Calu3 (cell line): ENCODE results near the gene NEMP2. TPM values are rescaled to one million over a fixed set of nuclear protein-coding genes. Genes with fewer than 3 reads are reported as not detected.

Source experiments
- BruUV-seq: library from RNA; stranded (reverse); fragments of 400-500 nt; replicated peaks from 2 replicates; lab custom pipeline; 2021; lab: Mats Ljungman, UMichigan
- CTCF ChIA-PET: fragments of 300-600 bp; sonication (Branson Sonifier 250); formaldehyde crosslinking; loops from one replicate; lab custom pipeline; 2022; ENCODE audit warnings: antibody characterized with exemption; lab: Charles Lee
- DNase-seq: peaks from one replicate; pipeline ENCODE4 v3.0.0; 2022
- H3K27ac Mint-ChIP-seq: one replicate; pipeline ENCODE4 v1.8.0; 2022; ENCODE audit warnings: mixed read lengths; ENCODE audit not compliant: unreplicated experiment
- H3K27me3 Mint-ChIP-seq: one replicate; pipeline ENCODE4 v1.8.0; 2022; ENCODE audit warnings: mixed read lengths; ENCODE audit not compliant: unreplicated experiment
- H3K36me3 Mint-ChIP-seq: one replicate; pipeline ENCODE4 v1.8.0; 2022; ENCODE audit warnings: mild to moderate bottlenecking, moderate library complexity, mixed read lengths; ENCODE audit not compliant: insufficient read depth, unreplicated experiment
- H3K4me1 Mint-ChIP-seq: one replicate; pipeline ENCODE4 v1.8.0; 2022; ENCODE audit warnings: mild to moderate bottlenecking, low read depth, mixed read lengths; ENCODE audit not compliant: unreplicated experiment
- H3K4me3 Mint-ChIP-seq: one replicate; pipeline ENCODE4 v1.8.0; 2022; ENCODE audit warnings: mild to moderate bottlenecking, low read depth, moderate library complexity, mixed read lengths; ENCODE audit not compliant: unreplicated experiment
- H3K9me3 Mint-ChIP-seq: one replicate; pipeline ENCODE4 v1.8.0; 2022; ENCODE audit warnings: low read depth, mixed read lengths; ENCODE audit not compliant: unreplicated experiment
- intact Hi-C: fragments of 100-400 bp; cut with micrococcal nuclease; formaldehyde crosslinking; loops from one replicate; pipeline ENCODE4 v1.10.0; 2022; ENCODE audit not compliant: unreplicated experiment
- total RNA-seq: library from RNA; stranded (reverse); gene quantifications from 2 replicates; pipeline ENCODE4 v1.2.3, GENCODE V29; 2022
- TF ChIP-seq, protein P1 (sequence below): fragments of 200-600 bp; IDR thresholded peaks from one replicate; pipeline ENCODE4 v1.8.0; 2022; ENCODE audit warnings: antibody characterized with exemption; ENCODE audit not compliant: unreplicated experiment

The NEMP2 gene
- total RNA-seq, 1 experiment from 2014 or later: 10.2 TPM

DNA sequence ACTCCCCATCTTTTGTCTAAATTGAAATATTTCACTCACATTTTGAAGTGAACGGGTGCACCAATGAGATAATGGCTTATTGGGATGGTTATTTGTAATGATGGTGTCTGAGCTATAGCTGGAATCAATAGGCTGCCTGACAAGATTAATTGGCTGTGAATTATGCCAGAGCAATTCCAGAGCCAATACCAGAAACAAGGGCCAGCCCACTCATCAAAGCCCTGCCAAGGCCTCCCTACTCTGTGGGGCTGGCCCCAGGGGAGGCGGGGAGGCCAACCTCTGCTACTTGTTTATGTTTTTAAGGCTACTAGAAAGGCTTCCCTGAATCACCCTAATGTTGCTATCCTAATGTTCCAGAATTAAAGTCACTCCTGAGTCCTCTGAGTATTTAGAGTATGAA lies 29.1 kb upstream of the NEMP2 start:
- Mint-ChIP-seq H3K27me3 (no peaks in the 10 kb centered on the region), H3K27ac (no peak overlapping the region), H3K36me3 (no peaks in the 10 kb centered on the region), H3K4me3 (no peak overlapping the region), H3K9me3 (peaks cover 8% of the 10 kb centered on the region), H3K4me1 (peaks cover 10% of the 10 kb centered on the region)
- no TSS peak for BruUV-seq
- TF ChIP-seq, protein P1, sequence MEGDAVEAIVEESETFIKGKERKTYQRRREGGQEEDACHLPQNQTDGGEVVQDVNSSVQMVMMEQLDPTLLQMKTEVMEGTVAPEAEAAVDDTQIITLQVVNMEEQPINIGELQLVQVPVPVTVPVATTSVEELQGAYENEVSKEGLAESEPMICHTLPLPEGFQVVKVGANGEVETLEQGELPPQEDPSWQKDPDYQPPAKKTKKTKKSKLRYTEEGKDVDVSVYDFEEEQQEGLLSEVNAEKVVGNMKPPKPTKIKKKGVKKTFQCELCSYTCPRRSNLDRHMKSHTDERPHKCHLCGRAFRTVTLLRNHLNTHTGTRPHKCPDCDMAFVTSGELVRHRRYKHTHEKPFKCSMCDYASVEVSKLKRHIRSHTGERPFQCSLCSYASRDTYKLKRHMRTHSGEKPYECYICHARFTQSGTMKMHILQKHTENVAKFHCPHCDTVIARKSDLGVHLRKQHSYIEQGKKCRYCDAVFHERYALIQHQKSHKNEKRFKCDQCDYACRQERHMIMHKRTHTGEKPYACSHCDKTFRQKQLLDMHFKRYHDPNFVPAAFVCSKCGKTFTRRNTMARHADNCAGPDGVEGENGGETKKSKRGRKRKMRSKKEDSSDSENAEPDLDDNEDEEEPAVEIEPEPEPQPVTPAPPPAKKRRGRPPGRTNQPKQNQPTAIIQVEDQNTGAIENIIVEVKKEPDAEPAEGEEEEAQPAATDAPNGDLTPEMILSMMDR: no peak
- CTCF ChIA-PET: interaction anchor here (1.1 kb wide), 1 partner anchor 8 kb away, joined by 3 read pairs; no protein-coding TSS in a partner anchor
- intact Hi-C loops: no loop called here
- DNase-seq: no peak

DNA sequence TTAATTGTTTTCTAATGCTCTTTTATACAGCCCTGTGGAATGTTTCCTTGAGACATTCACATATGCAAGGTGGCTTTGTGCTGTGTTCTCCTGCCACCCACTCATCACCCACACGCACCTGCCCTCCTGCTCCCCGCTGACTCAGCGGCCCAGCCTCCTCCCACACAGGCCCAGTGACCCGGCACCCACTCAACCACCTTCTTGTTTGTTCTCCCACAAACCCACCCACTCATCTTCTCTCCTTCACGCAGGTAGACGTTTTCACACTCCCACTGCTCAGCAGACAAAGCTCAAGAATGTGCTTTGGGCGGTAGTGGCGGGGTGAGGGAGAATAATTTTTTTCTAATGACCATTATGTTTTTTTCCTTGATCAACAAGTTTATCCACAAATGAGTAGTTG lies 28.6 kb upstream of the NEMP2 start:
- DNase-seq: no peak
- H3K9me3 Mint-ChIP-seq: peaks cover 8% of the 10 kb centered on the region
- TF ChIP-seq, protein P1: no peak
- CTCF ChIA-PET: interaction anchor here (0.6 to 1.2 kb wide), 3 partner anchors 8 to 555 kb away, joined by 3 to 5 read pairs (median 3); no protein-coding TSS in a partner anchor
- no TSS peak for BruUV-seq
- intact Hi-C loops: no loop called here
- H3K4me1 Mint-ChIP-seq: peaks cover 10% of the 10 kb centered on the region
- H3K4me3 Mint-ChIP-seq: no peak overlapping the region
- H3K27ac Mint-ChIP-seq: no peak overlapping the region
- H3K27me3 Mint-ChIP-seq: no peaks in the 10 kb centered on the region
- no peaks in the 10 kb centered on the region for H3K36me3 Mint-ChIP-seq

DNA sequence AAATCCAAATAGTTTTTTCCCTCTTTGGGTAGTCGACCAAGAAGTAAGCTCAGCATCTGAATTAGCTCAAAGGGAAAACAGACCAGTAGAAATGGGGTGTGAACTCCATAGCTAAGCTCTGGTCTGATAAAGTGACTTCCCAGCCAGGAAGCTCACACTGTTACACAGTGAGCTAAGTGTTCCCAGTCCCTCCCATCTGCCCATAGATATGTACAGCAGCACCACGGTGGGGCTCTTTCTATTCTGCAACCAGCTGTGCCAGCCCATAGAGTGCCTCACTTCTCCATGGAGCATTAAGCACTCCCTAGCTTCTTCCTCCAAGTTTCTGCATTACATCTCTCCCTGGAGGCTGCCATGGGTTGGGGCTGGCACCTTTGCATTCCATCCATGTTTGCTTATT lies 27.6 kb upstream of the NEMP2 start:
- no peak for DNase-seq
- no peaks in the 10 kb centered on the region for H3K36me3 Mint-ChIP-seq
- CTCF ChIA-PET: interaction anchor here (1.2 kb wide), 1 partner anchor 23 kb away, joined by 3 read pairs; no protein-coding TSS in a partner anchor
- intact Hi-C loops: no loop called here
- no peak overlapping the region for H3K4me3 Mint-ChIP-seq
- no peaks in the 10 kb centered on the region for H3K27me3 Mint-ChIP-seq
- TF ChIP-seq, protein P1: no peak
- peaks cover 2% of the 10 kb centered on the region for H3K9me3 Mint-ChIP-seq
- no TSS peak for BruUV-seq
- H3K4me1 Mint-ChIP-seq: peaks cover 10% of the 10 kb centered on the region
- no peak overlapping the region for H3K27ac Mint-ChIP-seq

DNA sequence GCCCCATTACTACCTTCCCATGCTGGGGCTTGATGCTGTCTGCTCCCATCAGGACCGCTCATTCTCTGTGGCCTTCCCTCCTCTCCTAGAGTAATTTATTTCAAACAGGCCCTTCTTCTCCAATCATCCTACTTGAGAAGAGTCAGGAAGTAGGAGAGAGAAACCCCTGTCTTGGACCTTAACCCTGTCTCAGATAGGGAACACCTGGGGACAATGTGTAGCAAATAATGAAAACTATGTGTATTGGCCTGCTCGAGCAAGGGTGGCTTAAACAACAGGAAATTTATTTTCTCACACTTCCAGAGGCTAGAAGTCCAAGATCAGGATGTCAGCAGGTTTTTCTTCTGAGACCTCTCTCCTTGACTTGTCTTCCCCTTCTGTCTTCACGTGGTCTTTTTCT lies 26.6 kb upstream of the NEMP2 start:
- Mint-ChIP-seq H3K4me3 (no peak overlapping the region), H3K27me3 (no peaks in the 10 kb centered on the region), H3K4me1 (peaks cover 10% of the 10 kb centered on the region), H3K27ac (no peak overlapping the region), H3K9me3 (no peaks in the 10 kb centered on the region), H3K36me3 (no peaks in the 10 kb centered on the region)
- DNase-seq: no peak
- intact Hi-C loops: no loop called here
- CTCF ChIA-PET: no interaction called here
- TF ChIP-seq, protein P1: no peak
- no TSS peak for BruUV-seq
